Activated T-cell treated with anti-CD3 and anti-CD28 coated beads for 1 hour (primary cell): ENCODE data around the gene DDX47.
A peak's percentile ranks its signal among the peaks of the same experiment; 100 is the strongest.

Experiments used
- DNase-seq: peaks from one replicate; pipeline ENCODE4 v3.0.0-alpha.2; 2020; ENCODE audit warnings: low read depth

Gene DDX47

DNA sequence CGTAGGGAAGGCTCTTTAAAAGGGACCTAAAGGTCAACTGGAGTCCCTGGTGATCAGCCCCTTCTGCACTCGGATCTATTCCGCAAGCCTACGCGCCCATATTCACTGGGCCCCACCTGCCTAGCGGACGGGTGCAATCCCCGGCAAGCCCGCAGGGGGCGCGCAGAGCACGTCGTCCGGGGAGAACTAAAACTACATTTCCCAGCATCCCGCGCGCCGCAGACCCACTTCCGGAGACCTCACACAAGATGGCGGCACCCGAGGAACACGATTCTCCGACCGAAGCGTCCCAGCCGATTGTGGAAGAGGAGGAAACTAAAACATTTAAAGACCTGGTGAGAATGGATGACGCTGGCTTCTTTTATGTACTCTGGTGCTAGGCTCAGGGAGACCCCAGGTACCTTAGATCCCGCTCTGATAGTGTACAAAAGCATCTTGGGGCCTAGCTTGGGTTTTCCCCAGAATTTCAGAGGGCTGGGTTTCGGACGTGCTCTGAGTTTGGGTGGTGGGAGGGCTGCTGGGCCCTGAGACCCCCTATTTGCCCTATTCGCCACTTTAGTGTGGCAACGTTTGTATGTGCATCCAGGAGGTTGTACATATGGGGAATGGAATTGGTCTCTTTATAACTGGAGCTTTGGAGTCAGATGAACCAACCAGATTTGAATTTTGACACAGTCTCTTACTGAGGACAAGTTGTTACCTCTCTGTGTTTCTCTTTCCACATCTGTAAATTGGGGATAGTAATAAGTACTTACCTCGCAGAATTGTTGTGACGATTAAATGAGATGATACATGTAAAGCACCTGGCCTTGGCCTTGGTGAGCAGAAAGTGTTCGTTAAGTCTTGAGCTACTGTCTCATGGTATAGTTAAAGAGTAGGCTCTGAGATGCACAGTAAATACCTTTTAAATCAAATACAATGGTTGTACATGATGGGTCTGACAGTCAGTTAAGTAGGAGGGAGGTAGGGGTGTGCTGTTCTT lies at the start of gene DDX47:
Gene DDX47 (plus strand): TSS at position 227 of the 982 bp plus-strand sequence. CDS start 22 bp downstream, at position 249.
- DNase-seq: peak; percentile 97

DNA sequence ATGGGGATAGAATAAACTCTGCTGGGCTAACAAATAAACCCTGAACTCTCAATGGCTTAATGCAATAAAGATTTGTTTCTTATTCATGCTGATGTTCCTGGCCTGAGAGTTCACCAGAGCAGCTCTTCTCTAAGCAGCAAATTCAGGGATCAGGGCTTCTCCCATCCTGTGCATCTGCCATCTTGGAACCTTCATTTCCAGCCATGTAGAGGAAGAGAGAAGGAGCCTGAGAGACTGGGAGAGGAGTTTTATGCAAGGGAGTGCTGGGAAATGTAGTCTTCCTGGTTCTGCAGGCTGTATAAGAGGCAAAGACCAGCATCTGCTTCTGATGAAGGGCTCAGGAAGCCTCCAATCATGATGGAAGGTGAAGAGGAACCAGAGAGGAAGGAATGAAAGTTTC lies 48.3 kb upstream of the DDX47 start:
- DNase-seq: no peak

DNA sequence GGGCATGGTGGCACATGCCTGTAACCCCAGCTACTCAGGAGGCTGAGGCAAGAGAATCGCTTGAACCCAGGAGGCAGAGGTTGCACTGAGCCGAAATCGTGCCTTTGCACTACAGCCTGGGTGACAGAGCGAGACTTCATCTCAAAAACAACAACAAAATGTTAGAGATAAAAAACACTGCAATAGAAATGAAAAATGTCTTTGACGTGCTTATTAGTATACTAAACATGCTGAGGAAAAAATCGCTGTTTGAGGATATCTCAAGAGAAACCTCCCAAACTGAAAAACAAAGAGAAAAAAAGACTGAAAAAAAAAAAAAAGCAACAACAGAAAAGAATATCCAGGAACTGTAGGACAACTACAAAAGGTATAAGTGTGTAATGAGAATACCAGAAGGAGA lies 42.9 kb upstream of the DDX47 start:
- DNase-seq: no peak

DNA sequence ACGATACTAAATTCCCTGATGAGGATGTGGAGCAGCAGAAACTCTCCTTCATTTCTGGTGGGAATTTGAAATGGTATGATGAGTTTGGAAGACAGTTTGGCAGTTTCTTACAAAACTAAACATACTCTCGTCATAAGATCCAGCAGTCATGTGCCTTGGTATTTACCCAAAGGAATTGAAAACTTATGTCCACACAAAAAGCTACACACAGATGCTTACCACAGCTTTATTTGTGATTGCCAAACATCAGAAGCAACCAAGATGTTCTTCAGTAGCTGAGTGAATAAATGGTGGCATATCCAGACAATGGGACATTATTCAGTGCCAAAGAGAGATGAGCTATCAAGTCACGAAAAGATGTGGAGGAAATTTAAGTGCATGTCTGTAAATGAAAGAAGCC lies 38.4 kb upstream of the DDX47 start:
- no peak for DNase-seq

DNA sequence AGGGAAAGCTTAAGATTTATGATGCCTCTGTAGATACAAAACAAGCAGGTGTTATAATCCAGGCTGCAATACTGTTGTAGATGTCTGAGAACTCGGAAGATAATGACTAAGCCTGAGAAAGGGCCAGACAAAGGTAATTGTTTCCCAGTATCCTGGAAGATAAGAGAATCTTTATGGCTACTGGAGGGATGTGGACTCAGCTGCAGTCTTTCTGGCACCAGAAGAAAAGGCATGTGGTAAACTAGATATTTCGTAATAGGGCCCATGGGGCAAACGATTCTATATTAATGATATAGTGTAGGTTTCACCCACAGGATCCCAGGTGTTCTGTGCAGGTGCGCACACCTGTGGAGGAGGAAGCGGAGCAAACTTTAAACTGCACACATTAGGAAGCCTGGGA lies 36.9 kb upstream of the DDX47 start:
- DNase-seq: no peak

DNA sequence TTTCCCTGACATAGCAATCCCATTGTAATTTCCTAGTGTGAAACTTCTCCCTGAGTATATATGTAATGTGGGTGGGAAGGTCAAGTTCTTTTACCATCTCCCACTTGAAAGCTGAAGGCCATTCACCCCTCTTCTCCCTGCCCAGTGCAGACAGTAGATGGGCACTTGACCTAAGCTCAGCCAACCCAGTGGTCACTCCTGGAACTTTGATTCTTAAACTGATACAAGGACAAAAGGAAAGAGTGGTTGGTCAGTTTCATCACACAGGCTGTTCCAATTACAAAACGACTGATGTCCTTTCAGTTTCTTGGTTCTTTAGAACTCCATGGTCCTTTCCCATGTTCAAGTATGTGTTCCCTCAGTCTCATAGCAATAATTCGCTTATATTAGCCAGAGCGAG lies 36.1 kb upstream of the DDX47 start:
- DNase-seq: no peak

DNA sequence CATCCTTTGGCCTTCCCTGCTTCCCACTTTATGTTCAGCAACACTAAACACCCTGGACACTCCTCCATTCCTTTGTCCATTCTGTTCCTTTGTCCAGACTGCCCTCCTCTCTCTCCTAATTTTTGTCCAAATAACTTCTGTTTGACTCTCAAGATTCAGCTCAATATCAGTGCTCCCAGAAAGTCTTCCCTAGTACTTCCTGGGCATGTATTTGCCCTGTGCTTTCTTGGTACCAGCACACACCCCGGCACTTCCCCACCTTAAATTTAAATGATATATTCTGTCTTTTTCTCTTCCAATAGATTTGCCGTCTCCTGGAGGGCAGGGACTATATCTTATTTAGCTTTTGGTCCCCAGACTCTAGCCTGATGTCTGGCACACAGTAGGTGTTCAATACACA lies 34.1 kb upstream of the DDX47 start:
- DNase-seq: no peak

DNA sequence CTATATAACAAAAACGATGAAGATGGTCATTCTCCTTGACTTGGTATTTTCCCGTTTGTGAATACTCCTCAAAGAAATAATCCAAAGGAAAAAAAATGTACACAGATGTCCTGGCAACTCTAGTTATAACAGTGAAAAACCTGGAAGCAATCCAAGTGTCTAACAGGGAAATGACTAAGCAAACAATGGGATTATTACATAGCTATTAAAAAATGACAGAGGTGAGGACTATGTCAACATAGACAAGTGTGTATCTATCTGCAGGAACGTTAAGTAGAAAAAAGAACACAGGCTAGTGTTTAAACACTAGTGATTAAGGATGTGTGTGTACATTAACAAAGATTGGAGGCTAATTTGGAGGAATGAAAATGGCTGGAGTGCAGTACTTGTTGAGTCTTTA lies 33.6 kb upstream of the DDX47 start:
- no peak for DNase-seq

DNA sequence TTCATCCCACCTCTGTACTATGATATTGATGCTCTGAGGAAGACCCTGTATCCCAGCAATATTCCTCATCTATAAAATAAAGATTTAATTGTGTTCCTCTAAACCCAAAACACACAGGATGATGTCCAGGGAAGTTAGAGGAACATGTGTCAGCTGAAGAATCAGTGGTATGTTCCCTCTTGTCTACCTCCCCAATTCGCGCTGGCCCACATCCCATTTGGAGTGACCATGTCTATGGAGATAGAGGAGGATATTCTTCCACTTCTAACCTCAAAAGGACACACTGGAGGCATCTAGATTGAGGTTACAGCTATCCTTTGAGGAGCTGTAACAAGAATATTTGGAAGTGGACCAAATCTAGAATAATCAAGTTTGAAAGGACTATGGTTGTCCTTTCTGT lies 29.0 kb upstream of the DDX47 start:
- DNase-seq: no peak

DNA sequence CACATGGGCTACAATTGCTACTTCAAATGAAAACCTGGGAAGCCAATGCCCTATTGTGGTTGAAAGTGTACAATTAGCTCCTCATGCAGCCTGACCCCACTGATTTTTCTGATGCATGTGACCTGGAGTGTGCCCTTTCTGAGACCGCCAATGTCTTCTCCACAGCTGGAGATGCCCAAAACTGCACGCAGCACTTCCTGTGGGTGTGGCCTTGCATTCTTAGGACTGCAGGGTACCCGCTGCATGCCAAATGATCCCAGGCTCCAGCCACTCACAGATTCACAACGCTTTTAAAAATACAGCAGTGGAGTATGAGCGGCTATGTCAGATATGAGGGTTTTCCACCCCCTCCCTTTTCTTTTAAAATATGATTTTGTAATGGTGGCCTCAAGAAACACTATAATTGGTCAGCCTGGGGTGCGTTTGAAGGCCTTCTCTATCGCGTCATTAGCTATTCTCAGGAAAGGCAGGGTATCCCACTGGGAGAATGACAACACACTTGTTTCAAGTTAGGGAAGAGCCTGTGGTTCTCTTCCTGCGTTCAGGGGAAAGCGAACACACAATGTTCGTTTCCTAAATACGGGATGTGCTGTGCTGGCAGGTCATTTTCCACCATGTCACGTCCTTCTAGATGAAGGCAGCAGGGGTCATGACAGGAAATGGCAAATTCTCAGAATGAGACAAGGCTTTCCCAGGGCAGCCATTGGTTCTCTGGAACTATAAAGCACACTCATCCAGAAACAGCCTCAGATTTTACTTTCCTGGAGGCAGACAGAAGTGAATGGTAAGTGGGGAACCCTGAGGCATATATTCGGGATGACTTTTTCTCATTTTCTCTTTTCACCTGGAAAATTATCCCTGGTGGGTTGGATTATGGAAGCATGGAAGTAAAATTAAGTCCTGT lies 28.0 kb upstream of the DDX47 start, which contains the start of gene APOLD1:
Gene APOLD1 (plus strand): TSS at position 749 of the 904 bp plus-strand sequence. CDS start 33 bp downstream, at position 782.
- DNase-seq: no peak

DNA sequence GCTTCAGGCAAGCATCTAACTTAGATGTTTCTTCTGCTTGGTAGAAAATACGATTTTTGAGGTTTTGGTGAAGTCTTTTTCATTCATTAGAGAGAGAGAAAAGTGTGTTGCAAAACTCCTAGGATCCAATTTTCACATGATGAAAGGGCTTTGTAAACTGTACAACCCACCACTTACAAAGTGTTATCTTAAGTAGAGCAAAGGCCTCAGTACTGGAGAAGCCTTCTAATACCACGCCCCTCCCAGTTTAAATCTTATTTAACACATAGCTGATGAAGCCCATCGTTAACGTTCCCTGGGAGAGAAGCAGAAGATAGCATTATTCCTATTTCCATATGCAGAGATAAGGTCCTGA lies 26.8 kb upstream of the DDX47 start:
- DNase-seq: no peak

DNA sequence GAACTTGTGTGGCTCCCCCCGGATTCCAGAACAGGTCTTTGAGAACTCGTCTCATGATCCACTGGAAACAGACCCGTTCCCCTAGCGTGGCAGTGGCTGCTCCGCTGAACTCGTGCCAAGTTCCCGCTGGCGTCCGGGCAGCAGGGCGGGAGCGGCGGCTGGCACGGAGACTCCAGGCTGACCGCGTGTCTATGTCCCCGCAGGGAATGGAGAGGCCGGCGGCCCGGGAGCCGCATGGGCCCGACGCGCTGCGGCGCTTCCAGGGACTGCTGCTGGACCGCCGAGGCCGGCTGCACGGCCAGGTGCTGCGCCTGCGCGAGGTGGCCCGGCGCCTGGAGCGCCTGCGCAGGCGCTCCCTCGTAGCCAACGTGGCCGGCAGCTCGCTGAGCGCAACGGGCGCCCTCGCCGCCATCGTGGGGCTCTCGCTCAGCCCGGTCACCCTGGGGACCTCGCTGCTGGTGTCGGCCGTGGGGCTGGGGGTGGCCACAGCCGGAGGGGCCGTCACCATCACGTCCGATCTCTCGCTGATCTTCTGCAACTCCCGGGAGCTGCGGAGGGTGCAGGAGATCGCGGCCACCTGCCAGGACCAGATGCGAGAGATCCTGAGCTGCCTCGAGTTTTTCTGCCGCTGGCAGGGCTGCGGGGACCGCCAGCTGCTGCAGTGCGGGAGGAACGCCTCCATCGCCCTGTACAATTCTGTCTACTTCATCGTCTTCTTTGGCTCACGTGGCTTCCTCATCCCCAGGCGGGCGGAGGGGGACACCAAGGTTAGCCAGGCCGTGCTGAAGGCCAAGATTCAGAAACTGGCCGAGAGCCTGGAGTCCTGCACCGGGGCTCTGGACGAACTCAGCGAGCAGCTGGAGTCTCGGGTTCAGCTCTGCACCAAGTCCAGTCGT lies 26.2 kb upstream of the DDX47 start:
- DNase-seq: peak; percentile 51

DNA sequence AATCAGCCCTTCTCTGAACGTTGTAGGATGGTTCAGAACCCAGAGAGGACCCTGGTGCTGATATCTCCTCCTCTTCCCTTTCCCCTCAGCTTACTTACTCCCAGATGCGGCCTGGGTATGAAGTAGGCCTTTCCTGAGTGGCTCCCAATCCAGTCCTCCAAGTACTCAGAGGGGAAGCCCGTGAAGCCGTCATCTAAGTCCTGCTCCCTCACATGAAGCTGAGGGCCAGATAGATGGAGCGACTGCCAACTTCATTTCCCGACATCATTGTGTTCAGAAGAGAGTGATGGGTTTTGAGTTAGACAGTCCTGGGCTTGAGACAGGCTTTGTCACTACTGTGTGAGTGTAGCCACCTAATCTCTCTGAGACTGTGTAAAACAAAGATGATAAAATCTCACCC lies 25.0 kb upstream of the DDX47 start:
- no peak for DNase-seq

DNA sequence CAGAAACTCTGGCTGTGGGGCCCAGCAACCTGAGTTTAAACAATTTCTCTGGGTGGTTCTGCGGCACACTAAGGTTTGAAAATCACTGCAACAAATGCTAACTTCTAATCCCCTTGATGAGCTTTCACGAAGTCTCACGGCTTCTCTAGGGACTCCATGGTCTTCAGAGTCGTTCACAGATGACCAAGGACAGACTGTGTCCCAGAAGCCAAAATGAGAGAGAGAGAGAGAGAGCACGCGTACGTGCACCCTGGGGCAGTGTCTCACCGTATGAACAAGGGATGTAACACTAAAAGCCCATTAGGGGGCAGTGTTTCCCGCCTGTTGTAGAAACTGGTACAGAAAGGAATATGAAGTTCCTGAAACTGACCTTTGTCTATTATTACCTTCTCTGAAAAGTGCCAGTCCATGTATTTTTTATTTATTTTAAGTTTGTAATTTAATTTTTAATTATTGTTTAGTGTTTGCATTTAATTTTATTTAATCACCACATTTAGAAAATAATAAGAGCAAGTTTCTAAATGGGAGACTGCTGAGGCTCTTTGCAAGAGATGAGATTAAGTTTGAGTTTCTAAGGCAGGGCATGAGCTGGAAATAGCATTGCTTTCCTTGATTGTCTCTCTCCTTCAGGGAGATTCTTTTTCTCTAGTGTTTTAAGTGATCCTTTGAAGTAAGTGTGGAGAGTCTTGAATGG lies 24.3 kb upstream of the DDX47 start:
- DNase-seq: peak; percentile 49

DNA sequence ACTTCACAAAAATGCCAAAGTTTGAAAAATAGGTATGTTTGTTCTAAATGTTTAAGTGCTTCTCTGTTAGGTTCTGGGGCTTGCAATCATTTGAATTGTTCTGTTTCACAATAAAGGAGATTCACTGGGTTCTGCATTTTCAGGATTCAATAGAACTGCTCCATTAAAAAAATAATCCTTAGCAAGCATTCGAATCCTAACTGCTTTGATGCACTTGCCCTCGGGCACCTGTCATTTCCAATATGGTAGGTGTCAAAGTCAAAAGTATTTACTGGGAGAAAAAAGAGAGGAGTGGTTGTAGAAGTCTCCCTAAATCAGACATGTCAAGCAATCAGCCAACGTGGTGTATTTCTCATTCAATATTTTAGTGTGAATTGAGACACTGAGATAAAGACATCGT lies 22.2 kb upstream of the DDX47 start:
- DNase-seq: no peak

DNA sequence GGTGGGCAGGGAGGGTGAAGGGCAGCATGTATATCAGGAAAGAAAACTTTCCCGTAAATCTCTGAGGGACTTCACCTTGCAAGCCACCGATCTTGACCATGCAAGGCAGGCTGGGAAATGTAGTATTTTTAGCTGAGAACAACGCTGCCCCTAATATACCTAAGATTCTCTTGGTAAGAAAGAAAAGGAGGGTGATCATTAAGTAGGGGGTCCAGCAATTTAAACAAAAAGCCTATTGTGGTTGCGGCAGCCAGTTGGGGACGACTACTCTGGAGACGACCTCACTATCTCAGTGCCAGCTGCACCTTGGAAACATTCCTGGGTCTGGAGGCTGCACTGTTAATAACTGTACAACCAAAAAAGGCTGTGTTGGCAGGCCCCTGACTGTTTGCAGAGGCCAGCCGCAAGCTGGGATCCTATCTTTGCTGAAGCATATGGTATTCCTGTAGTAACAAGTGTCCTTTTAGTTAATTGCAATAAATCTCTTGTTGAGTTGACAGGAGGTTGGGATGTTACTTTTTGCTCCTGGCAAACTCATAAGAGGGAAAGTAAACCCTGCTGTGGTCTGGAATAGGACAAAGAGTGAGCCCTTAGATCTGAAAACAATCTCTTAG lies 21.3 kb upstream of the DDX47 start:
- no peak for DNase-seq

DNA sequence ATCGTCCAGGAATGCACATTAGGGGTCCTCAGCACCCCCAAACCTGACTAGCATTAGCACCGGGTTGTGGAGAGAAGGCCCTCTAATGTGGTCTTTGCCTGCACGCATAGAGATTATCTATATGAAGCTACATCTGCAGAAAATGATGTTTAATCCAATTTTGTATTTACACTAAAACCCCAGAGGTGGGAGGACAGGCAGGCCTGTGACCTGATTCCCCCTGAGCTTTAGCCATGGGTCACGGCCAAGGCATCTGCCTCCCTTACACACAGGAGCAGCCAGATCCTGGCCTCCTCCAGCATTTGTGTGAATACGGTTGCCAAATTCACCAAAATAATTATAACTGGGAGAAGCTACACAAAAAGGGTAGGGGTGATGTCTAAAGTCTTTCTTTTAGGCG lies 20.7 kb upstream of the DDX47 start:
- no peak for DNase-seq

DNA sequence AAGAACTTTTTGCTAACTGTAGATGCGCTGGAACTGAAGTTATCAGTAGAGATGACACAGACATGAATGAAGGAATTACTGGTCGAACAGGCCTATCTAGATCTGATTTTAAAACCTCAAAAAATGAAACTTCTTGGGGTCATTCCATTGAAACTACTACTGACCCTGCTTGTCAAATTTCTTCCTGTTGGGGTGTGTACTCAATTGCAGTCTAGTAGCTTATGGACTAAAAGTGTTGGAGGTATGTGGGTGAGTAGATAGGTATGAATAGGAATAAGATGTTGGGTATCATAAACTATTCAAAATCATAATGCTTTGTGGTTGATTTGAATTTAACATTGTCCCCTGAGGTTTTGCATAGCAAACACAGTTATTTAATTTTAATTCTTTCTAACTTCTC lies 18.5 kb upstream of the DDX47 start:
- no peak for DNase-seq

DNA sequence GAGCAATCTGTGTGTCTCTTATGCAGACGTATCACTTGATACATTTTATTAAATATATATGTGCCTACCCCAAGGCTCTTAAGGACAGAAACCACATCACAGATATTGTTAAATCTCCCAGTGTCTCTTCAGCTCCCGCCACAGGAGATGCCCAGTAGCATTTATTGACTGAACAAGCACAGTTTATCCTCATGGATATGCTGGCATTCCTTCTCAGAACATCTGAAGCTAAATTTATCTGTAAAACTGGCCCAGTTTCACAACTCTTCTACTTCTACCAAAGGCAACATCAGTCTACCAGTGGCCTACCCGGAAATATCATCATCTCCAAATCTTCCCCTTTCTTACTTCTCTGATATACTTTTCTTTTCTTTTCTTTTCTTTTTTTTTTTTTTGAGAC lies 17.0 kb upstream of the DDX47 start:
- no peak for DNase-seq

DNA sequence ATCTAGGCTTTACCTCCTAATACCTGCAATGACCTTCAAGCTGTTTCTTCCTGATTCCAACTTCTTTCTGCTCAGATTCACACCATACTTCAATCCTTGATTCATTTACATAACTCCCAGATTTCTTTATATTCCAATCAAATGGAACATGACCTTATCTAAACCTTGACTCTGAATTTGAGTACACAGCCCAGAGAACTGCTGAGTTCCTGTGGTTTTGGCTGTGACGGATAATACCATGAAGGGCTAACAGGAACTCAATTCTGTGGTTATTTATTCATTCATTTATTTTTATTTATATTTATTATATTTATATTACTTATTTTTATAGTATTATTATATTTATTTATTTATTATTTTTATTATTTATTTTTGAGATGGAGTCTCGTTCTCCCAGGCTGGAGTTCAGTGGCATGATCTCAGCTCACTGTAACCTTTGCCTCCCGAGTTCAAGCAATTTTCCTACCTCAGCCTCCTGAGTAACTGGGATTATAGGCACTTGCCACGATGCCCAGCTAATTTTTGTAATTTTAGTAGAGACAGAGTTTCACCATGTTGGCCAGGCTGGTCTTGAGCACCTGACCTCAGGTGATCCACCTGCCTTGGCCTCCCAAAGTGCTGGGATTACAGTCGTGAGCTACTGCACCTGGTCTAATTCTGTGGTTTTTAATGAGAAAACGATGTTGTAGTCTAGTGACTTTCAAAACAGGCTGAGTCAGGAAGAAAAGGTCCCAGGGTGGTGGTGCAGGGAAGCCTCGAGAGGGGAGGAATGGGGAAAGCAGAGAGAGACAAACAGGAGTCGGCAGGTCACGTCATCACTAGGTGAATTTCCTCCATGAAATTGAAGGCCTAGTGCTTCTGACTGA lies 16.0 kb upstream of the DDX47 start:
- DNase-seq: no peak
